Left kidney (tissue), 8 donors: ENCODE results near the gene CREBRF. TPM values are rescaled to one million over a fixed set of nuclear protein-coding genes. Genes with fewer than 3 reads are reported as not detected.
A peak's percentile ranks its signal among the peaks of the same experiment; 100 is the strongest.
"Not testable (repeated sequence)": the region's sequence is repeated elsewhere in the genome, so short reads cannot be mapped to it uniquely, and the experiment has no call there.

Experiments
- DNase-seq: peaks from one replicate; pipeline ENCODE4 v3.0.0-alpha.2; 2013
- long read RNA-seq, 8 donors: transcript quantifications; one replicate each; lab custom pipeline, GENCODE V29; 2026
- polyA plus RNA-seq: library from polyadenylated mRNA; unstranded; fragments of 120-200 nt; gene quantifications from one replicate; pipeline ENCODE4 v1.2.1, GENCODE V29; 2013; ENCODE audit not compliant: insufficient read length

Gene CREBRF, protein sequence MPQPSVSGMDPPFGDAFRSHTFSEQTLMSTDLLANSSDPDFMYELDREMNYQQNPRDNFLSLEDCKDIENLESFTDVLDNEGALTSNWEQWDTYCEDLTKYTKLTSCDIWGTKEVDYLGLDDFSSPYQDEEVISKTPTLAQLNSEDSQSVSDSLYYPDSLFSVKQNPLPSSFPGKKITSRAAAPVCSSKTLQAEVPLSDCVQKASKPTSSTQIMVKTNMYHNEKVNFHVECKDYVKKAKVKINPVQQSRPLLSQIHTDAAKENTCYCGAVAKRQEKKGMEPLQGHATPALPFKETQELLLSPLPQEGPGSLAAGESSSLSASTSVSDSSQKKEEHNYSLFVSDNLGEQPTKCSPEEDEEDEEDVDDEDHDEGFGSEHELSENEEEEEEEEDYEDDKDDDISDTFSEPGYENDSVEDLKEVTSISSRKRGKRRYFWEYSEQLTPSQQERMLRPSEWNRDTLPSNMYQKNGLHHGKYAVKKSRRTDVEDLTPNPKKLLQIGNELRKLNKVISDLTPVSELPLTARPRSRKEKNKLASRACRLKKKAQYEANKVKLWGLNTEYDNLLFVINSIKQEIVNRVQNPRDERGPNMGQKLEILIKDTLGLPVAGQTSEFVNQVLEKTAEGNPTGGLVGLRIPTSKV
- polyA plus RNA-seq: 21.8 TPM
- long read RNA-seq, donor 1, full-length matches to known transcripts: 2 of 11 reads
- long read RNA-seq, donor 1, partial matches to known transcripts: 9 of 11 reads
- long read RNA-seq, donor 1, other reads (novel, unspliced or antisense): 0 of 11 reads
- long read RNA-seq, donor 2, partial matches to known transcripts: 0 of 2 reads
- long read RNA-seq, donor 2, other reads (novel, unspliced or antisense): 0 of 2 reads
- long read RNA-seq, donor 3, partial matches to known transcripts: 10 of 11 reads
- long read RNA-seq, donor 3, other reads (novel, unspliced or antisense): 0 of 11 reads
- long read RNA-seq, donor 4: 0 reads
- long read RNA-seq, donor 5, full-length matches to known transcripts: 4 of 16 reads
- long read RNA-seq, donor 5, partial matches to known transcripts: 12 of 16 reads
- long read RNA-seq, donor 5, other reads (novel, unspliced or antisense): 0 of 16 reads
- long read RNA-seq, donor 6, partial matches to known transcripts: 5 of 7 reads
- long read RNA-seq, donor 6, other reads (novel, unspliced or antisense): 0 of 7 reads
- long read RNA-seq, donor 7, full-length matches to known transcripts: 7 of 16 reads
- long read RNA-seq, donor 7, partial matches to known transcripts: 9 of 16 reads
- long read RNA-seq, donor 7, other reads (novel, unspliced or antisense): 0 of 16 reads
- long read RNA-seq, donor 8, partial matches to known transcripts: 0 of 2 reads
- long read RNA-seq, donor 8, other reads (novel, unspliced or antisense): 0 of 2 reads

DNA sequence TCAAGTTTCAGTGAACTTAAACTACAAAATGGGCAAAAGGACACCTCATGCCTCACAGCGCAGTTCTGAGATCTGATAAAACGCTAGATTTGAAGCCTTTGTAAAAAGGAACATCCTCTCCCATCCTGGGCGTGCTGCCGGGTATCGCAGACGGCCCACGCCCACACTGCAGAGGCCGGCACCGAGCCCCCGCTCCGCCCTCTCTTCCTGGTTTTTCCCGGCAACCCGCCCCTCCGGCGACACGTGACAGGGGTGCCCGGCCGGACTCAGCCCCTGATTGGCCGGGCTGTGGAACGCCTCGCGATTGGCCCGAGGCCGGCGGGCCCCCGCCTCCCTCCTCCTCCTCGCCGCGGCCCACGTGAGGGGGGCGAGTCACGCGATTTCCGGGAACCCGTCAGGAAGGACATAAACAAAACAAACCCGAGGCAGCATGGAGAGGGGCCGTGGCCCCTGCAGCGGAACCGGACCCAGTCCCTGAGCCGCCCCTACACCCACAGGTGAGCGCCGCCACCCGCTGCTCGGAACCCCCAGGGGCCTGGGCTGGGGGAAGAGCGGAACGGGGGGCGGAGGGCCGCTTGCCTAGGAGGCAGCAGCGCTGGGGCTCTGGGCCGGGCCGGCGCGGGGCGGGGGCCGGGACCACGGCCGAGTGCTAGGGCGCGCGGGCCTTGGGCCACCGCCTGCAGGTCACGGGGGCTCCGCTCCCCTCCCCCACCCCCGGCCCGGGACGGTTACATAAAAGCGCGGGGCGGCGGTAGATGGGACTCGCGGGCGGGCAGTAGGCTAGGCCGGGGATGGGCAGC lies at the start of gene CREBRF:
TSS of gene CREBRF (plus strand) at position 370 of the 800 bp plus-strand sequence. CDS start 24,424 bp downstream, outside the sequence.
- DNase-seq: peak; percentile 95

- DNase-seq: no peak
Observed at GRCh38 chr5:173010021-173010420, 46.1 kb upstream of the CREBRF start.

DNA sequence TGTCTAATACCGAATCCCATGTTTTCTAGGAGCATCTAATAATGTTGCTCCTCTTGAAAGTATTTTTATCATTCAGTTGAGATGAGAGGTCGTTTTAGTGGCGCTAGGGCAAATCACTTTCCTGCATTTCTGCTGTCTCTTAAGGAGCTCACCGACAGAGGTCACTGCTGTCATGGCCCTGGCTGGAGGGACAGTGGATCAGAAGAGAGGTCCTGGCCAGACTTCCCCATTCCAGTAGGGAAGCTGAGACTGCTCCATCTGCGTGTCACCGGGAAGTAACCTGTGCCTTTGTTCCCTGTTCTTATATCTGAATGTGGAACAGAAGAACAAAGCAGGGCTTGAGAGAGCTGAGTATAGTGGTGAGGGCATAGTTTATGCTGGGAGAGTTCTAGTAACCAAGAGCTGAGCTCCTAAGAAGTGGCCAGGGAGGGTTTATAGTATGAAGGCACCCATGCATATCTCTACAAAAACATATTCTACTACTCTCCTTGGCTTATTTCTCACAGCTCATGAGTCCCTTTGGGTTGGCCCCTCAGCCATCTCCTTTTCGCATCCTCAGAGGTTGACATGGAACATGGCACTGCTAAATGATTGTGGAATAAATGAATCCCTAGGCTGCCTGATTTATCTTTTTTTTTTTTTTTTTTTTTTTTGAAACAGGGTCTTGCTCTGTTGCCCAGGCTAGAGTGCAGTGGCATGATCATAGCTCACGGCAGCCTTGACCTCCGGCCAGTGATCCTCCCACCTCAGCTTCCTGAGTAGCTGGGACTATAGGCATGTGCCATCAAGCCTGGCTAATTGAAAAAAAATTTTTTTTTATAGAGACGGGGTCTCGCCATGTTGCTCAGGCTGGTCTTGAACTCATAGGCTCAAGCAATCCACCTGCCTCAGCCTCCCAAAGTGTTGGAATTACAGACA lies 45.3 kb upstream of the CREBRF start:
- DNase-seq: no peak

GRCh38 chr5:173011566-173011965 lies 44.6 kb upstream of the CREBRF start:
- DNase-seq: no peak

GRCh38 chr5:173012882-173013281 lies 43.3 kb upstream of the CREBRF start:
- DNase-seq: no peak

DNA sequence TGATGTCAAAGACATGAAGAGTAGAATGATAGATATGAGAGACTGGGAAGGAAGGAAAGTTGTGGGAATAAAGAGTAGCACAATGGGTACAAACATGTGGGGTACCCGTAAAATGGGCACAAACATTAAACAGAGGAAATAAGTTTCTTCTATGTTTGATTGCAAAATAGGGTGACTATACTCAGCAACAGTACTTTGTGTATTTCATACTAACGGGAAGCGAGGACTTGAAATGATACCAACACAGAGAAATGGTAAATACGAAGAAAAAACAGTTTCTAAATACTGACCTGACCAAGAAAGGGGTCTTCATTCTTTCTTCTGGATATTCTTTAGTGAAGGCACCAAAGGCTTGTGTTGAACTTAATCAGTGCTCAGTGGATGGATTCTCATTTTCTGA lies 41.5 kb upstream of the CREBRF start:
- no peak for DNase-seq

DNA sequence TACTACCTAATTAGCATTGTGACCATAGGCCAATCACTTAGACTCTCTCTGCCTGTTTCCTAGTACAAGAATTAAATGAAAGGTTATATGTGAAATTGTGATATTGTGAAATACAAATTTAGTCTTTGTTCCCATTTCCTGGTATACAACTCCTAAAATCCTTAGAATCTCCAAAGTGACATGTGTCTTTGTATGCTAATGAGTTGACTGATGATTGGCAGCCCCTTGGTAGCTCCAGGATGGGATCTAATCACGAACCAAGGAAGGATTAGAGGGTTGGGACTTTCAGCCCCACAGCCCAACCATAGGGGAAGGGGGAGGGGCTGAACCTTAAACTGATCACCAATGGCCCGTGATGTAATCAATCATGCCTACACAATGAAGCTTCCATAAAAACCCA lies 41.0 kb upstream of the CREBRF start:
- no peak for DNase-seq

DNA sequence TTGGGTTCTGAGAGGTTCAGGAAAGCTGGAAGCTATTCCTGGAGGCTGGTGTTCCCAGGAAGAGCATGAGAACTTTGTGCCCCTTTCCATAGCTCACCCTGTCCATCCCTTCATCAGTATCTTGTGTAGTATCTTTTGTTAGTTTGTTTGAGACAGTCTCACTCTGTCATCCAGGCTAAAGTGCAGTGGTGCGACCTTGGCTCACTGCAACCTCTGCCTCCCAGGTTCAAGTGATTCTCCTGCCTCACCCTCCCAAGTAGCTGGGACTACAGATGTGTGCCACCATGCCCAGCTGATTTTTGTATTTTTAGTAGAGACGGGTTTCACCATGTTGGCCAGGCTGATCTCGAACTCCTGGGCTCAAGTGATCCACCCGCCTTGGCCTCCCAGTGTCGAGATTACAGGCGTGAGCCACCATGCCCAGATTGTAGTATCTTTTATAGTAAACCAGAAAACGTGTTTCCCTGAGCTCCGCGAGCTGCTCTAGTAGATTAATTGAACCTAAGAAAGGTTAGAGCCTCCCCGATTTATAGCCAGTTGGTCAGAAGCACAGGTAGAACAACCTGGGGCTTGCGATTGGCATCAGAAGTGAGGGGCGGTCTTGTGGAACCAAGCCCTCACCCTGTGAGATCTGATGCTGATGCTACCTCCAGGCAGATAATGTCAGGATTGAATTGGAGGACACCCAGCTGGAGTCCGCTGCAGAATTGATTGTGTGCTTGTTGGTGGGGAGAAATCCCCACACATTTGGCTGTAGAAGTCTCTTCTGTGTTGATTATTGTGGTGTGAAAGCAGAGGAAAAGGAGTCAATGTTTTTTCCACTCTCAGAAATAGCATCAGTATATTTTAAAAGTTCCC lies 40.3 kb upstream of the CREBRF start:
- no peak for DNase-seq

DNA sequence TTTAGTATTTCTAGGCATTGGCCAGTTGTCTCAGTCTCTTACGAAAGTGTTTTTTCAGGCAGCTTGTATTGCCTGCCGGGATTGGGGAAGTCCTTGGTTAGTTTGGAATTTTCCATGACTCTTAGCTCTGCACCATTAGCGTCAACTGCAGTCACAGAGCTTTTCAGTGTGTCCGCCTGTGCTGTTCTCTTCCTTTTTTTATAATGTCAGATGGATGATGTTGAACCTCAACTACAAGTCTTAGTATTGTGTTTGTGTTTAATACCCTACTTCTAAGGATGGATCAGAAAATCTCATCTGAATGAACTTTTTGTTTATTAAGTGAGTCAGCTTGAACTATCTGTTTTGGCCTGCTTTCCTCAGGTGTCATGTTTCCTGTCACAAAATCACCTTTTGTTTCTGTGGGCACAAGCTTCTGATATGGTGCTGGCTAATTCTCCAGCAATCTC lies 39.5 kb upstream of the CREBRF start:
- no peak for DNase-seq

DNA sequence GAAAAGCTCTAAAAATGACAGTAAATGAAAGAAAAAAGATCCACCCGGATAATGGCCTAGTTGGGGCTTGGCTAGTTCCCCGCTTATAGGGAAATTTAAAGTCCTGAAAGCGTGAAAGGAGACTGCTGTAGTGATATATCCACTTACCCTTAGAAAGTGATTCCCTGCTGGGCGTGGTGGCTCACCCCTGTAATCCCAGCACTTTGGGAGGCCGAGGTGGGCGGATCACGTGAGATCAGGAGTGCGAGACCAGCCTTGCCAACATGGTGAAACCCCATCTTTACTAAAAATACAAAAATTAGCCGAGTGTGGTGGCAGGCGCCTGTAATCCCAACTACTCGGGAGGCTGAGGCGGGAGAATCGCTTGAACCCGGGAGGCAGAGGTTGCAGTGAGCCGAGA lies 39.1 kb upstream of the CREBRF start:
- not testable (repeated sequence) for DNase-seq

GRCh38 chr5:173018358-173018757 lies 37.8 kb upstream of the CREBRF start:
- no peak for DNase-seq

DNA sequence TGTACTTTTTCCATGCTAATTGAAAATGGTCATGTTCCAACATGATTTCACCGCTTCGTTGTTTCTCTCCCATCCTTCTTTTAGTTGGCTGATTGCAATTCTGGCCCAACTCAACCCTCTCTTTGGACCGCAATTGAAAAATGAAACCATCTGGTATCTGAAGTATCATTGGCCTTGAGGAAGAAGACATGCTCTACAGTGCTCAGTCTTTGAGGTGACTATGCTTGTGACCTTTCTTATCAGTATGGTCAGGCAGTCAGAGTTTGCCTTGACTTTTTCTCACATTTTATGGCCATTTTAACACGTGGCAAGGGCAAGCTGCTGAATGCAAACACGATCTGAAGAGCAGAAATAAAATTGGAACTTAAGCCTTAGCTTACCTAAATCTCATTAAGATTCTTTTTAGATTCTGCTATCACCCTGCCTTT lies 36.0 kb upstream of the CREBRF start:
- DNase-seq: no peak

GRCh38 chr5:173020643-173021042 lies 35.5 kb upstream of the CREBRF start:
- no peak for DNase-seq

DNA sequence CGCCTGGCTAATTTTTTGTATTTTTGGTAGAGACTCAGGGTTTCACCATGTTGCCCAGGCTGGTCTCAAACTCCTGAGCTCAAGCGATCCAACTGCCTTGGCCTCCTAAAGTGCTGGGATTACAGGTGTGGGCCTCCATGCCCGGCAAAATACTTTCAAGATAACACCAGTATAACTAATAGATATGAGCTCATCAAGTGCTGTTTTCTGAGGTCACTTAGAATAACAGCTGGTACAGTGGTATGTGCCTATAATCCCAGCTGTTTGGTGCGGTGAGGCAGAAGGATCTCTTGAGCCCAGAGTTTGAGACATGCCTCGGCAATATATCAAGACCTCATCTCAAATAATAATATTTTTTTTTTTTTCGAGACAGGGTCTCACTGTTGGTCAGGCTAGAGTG lies 30.5 kb upstream of the CREBRF start:
- DNase-seq: no peak

- DNase-seq: no peak
Observed at GRCh38 chr5:173027905-173028304, 28.2 kb upstream of the CREBRF start.

- no peak for DNase-seq
Observed at GRCh38 chr5:173028811-173029327, 27.3 kb upstream of the CREBRF start.

GRCh38 chr5:173029499-173029921 lies 26.6 kb upstream of the CREBRF start:
- DNase-seq: no peak

GRCh38 chr5:173032096-173032495 lies 24.1 kb upstream of the CREBRF start:
- DNase-seq: not testable (repeated sequence)

DNA sequence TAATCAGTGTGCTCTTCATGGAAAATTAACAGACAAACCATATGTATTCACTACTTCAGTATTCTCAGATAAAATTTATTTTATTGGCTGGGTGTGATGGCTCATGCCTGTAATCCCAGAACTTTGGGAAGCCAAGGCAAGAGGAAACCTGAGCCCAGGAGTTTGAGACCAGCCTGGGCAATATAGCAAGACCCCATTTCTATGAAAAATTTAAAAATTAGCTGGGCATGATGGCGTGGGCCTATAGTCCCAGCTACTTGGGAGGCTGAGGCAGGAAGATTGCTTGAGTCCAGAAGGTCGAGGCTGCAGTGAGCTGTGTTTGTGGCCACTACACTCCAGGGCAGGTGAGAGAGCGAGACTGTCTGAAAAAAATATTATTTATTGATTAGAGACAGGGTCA lies 23.4 kb upstream of the CREBRF start:
- no peak for DNase-seq
